HG02970 (cell line): Measurements from ENCODE around the gene CDO1.

ENCODE experiments used
- ATAC-seq: cut with Tn5 transposase; IDR thresholded peaks from one replicate; pipeline ENCODE4 v1.9.1; 2021; ENCODE audit warnings: mild to moderate bottlenecking, moderate library complexity, moderate number of reproducible peaks; ENCODE audit not compliant: unreplicated experiment, low FRiP score

Gene CDO1

DNA sequence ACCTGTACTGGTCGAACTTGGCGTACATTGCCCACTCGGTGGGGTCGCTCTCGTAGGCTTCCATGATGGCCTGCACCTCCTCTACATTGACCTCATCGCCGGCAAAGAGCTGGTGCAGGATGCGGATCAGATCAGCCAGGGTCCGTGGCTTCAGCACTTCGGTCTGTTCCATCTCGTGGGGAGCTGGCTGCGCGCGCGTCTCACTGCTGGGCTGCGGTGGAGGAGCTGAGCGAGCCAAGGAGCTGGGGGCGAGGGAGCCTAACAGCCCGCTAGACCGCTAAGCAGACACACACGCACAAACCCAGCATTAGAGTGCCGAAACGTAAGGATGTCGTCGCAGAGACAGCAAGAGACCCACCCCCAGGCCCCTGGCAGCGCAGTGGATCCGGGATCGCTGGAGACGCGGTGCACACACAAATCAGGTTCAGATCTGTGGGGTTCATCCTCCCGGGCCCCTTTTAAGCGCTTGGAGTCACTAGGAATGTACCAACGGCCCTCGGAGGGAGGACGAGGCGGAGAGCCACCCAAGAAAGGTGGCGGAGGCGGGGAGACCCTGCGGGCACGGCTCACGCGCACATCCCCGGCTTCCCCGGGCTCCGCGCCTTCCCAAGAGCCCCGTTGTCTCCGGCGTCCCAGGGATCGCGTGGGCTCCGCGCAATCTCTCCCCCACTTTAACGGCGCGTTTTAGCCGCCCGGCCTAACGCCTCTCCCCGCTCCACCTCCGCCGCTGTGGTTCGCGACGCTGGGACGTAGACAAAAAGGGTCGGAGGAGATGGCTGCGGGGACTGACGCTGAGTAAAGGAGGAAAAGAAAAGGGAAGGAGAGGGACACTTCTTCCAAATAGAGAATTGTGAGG is at the start of gene CDO1:
Gene CDO1, minus strand, starts transcription at position 434 of the 856 bp plus-strand sequence. Its CDS starts 262 bp downstream, at position 172.
- no peak for ATAC-seq

DNA sequence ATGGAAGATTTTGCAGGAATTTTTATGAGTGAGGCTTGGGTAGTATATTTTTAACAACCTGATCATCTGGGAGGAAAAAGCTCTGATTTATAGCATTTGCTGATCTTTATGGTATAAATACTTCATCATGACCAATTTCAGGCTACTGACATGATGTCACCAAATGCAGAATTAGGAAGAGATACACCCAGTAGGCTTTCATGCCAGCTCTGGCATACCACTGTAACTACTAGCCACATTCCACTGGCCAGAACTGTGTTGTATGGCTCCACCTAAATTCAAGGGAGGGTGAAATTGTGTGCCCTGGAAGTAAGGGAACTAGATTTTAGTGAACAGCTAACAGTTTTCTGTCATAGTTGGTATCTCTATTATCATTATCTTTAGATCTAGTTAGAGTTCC is 42.9 kb upstream of the CDO1 start:
- no peak for ATAC-seq

DNA sequence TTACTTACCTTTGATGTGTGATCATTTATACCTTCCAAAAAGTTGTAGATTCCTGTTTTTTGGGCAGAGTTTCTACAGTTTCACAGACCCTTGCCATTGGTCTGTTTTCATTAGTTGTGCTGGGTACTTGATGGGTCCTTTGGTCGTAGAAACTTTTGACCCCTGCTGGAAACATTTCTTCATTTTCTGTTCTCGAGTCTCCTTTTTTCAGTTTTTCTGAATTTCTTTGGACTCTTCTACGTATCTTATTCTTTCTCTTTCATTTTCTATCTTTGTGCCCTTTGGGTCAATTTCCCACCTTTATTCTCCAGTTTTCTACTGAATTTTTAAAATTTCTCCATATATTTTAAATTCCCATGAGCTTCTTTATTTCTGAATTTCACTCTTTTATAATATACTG is 41.9 kb upstream of the CDO1 start:
- ATAC-seq: no peak

DNA sequence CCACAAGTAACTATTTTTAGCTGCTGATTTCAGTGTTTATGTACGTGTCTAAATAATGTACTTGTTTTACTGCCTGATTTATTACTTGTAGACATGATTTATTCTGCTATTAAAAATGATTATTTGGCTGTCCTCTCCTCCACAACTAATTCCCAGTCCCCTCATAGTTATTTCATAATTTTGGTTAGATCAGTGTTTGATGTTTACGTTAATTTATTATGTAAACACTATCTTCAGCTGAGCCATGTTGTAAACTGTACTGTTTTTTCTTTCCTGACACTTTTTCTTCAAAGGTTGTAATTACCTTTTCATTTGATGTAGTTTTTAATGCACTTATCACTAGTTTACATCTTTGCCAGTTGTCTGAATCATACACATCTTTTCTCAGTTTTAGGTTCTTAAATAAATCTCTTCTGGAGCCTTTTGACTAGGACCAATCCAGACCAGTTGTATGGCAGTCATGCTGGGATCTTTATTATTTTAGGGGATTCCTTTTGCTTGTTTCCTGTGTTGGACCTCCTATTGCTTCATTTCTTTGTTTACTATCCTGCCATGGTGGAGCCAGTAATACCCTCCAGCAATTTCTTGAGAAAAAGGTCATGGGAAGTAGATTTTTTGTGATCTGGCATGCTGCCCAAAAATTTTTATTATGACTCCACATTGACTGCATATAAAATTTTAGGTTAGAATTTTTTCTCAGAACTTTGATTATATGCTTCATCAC is 41.3 kb upstream of the CDO1 start:
- no peak for ATAC-seq

DNA sequence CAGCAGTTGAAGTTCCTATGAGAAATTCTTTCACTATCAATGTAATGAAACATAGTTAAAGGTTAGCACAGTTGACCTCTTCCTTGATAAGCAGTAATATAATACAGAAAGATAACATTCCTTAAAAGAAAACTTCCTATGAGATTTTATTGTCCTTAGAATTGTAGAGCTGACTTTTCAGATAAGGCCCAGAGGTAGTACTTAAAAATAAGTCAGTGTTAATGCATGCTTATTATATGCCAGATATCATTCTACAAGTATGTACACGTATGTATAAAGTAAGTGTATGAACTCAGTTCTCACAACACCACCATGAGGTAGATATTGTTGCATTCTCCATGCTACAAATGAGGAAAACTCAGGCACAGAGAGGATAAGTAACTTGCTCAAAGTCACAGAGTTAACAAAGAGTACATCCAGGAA is 40.6 kb upstream of the CDO1 start:
- no peak for ATAC-seq

DNA sequence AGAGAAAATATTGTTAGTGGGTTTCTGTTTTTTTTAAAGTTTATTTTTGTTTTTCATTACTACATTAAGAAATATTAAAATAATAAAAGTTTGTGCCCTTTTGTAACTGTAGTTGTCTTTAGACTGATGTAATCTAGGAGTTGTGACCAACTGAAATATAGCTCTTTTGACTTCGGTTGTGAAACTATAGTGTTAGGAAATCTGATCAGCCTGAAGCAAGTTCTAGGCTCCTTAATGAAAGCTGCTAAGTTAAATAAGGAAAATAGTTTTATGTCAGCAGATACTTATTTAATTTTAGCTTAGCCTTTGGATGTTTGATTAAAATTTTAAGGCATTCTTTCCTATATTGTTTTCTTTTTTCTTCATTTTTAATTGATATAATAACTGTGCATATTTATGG is 39.5 kb upstream of the CDO1 start:
- no peak for ATAC-seq

DNA sequence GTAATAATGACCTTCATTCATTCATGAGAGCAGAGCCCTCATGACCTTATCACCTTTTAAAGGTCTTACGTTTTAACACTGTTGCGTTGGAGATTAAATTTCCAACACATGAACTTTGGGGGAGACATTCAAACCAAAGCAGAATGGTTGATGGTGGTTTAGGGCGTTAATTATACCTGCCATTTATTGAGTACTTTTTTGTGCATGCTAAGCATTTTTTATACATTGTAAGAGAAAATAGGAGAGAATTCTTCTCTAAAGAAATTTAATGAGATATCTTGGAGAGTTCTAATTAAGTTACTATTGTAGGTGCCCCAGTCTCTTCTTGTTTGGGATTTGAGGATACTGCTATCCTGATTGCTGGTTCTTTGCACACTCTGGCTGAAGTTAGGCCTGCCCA is 37.7 kb upstream of the CDO1 start:
- no peak for ATAC-seq

DNA sequence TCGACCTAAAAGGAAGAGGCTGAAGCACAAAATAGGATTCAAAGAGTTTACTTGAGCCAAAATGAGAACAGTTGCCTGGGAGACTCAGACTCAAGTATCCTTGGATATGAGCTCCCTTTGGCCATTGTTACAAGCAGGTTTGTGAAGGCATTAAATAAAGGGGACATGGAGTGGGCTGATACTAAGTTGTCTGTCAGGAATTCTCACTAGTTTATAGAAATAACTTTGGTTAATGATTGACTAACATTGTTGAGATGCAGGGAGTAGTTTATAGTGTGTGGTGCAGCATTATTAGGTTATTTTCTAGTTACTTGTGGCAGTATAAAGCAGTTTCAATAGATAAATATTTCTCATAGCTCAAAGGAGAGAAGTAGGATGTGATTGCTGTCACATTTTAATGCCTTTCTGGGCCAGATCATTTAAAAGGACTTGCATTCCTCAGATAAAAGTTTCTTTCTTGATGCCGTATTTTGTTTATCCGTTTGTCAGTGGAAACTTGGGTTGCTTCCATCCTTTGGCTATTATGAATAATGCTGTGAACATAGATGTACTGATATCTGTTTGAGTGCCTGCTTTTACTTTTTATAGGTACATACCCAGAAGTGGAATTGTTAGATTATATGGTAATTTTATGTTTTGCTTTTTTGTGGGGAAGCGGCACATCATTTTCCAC is 34.4 kb upstream of the CDO1 start:
- no peak for ATAC-seq

DNA sequence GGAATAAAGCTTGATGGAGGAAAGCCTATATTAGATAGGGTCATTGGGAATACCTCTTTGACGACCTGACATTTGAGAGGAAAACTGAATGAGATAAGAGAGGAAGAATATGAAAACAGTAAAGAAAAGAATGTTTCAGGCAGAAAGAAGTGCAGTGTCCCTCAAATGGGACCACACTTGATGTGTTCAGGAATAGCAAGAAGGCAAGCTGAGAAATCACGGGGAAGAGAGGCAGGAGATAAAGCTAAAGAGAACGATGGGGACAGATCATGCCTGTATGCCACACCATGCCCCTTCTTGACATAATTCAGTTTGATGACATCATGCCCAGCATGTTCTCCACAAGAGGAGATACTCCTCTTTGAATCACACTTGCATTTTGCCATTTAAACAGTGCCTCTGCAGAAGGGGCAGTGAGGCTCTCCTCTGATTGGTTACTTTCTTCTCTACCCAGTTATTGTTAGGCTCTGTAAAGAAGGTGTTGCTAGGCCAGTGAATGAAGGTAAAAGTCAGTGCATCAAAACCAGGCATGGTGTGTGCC is 32.9 kb upstream of the CDO1 start:
- no peak for ATAC-seq

DNA sequence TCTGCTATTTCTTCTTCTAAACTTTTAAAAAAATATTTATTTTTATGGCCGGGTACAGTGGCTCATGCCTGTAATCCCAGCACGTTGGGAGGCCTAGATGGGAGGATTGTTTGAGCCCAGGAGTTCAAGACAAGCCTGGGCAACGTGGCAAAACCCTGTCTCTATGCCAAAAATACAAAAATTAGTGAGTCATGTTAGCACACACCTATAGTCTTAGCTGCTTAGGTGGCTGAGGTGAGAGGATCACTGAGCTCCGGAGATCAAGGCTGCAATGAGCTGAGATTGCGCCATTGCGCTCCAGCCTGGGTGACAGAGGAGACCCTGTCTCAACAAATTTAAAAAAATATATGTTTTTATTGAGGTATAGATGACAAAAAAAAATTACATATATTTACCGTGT is 30.8 kb upstream of the CDO1 start:
- no peak for ATAC-seq

DNA sequence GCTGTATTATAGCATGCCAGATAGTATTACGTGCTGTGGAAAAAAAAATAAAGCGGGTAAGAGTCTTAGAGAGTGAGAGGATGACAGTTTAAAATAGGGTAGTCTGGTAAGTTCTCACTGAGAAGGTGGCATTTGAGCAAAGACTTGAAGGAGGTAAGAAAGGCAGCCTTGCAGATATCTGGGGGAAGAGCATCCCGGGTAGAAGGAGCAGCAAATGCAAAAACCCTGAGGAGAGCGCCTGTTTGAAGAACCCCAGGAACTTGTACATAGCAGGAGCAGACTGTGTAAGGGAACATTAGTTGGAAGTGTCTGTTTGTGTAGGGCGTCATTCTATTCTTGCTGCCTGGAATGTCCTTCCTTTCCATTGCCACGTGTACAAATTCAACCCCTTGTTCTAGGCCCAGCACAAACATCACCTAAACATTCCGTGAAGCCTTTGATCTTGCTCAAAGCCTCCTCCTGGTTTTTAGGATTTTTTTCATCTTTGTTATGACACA is 27.9 kb upstream of the CDO1 start:
- no peak for ATAC-seq

DNA sequence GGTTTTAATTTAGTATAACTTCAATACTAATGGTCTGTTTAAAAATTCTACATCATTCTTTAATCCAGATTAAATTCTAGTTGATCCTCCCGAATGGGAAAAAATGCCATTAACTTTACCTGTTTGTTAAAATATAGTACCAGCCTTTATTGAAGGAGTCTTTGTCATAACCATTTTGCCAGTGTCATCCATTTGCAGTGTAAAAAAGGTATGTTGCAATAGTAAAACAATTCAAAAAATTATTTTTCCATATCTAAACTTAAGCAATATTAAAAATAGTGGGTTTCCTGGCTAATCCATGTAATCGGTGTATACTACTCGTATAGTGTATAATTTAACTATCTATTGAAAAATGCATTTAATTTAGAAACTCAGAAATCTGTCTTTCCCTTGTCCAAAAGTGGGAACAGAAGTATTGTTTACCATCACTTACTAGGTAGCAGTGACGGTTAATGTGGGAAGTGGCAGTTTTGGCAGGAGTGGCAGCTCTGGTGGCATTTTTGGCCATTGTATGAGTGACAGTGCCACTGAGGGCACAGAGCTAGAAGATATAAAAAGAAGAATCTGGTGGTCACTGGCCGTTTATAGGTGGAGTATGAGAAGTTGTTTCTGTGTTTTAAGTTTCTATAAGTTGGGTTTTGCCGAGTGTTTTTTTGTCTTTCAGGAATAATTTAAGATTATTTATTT is 27.1 kb upstream of the CDO1 start:
- no peak for ATAC-seq

DNA sequence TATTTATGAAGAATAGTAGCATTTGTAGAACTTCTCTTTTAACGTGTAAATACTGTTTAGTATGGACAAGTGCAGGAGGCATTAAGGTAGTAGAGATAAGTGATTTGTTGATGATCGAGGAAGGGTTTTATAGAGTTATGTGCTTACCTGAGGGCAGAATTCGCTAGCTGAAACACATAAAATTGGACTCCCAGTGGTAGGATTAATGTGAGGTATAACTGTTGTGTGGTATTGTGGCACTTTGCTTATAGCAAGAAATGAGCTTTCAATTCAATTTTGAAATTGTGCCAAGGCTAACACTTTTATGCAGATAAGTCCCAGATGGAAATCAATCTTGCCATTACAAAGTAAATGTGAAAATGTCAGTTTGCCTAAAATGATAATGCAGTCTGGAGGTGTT is 26.5 kb upstream of the CDO1 start:
- ATAC-seq: no peak

DNA sequence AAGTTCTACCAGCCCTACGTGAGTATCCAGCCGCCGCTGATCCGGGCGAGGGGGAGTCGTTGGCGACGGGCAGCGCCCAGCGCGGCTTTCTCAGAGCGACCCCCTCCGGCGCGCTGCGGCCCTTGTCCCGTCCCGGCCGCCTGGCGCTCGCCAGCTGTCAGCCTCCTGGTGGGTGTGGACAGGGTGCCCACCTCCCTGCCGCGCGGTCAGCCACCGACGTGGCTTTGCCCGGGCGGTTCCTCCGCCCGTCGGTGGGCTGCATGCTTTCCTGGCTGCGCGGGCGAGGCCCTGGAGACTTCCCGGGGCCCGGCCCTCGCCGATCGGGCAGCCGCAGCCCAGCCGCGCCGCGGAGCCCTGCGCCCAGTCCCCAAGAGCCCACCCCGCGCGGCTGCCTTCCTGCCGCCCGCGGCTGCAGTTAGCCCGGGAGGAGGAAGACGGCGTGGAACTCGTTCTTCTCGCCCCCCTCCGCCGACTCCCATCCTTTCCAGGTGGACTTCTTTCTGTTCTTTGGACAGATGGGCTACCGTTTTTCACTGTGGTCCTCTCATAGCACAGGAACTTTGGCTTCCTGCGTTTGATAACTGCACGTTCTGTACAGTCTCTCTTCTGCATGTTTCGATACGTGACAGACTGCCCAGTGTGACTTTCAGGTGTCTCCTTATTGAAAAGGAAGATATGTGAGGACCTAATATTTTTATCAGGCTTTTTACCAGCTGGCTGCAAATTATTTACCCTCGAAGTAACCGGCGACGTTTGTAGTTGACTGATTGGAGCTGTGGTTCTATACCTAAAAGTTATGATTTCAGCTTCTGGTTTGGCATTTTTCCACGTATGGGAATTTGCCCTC is 25.9 kb upstream of the CDO1 start:
- peak; percentile 42 for ATAC-seq

DNA sequence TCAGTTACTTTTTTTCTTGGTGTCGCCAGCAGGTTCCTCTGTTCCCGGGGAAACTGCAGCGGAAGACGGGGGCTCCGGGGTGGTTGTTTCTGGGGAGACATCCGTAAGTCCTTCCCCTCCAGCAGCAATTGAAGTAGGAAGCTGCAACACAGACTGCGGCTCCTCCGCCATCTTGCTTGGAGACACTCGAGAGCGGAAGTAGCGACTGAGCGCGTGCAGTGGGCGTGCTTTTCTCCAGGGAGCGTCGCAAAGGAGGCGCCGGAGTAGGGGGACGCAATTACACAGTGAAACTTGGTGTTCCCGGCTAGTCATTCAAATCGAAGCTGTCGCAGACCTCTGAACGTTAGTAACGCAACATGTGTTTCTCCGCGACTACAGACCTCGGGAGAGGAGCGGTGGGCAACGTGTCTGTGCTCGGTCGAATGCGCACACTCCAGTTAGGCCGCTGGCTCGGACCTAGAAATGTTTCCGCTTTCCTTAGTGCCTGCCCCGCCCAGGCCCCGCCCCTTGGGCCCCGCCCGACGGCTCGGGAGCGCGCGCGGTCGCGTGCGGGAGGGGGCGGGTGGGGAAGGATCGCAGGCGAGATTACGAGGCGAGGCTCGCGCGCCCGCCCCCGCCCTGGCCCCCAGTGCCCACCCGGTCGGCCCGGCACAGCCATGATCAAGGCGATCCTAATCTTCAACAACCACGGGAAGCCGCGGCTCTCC is 25.1 kb upstream of the CDO1 start, which contains the start of the genes AP3S1 and ATG12:
Gene AP3S1, plus strand, starts transcription at position 554 of the 707 bp plus-strand sequence. Its CDS starts 103 bp downstream, at position 657.
Gene ATG12, minus strand, starts transcription at position 184 of the 707 bp plus-strand sequence. Its CDS starts 13 bp downstream, at position 171.
- peak; percentile 81 for ATAC-seq

DNA sequence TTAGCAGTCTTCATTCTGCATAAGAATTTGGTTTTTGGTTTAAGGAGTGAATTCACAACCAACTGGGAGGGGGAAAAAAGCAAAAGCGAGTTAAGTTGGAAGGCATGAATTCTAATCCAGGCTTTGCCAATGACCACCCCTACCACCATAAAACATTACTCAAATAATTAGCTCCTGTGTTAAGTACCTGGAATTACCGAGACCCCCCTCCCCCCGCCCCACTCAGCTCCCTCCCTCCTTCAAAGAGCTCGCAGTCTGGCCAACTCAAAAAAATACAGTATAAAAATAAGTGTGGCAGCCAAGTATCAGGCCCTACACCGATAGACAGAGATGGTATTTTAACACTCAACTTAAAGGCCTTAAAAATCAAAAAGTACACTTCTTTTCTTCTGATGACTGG is 24.4 kb upstream of the CDO1 start:
- no peak for ATAC-seq

DNA sequence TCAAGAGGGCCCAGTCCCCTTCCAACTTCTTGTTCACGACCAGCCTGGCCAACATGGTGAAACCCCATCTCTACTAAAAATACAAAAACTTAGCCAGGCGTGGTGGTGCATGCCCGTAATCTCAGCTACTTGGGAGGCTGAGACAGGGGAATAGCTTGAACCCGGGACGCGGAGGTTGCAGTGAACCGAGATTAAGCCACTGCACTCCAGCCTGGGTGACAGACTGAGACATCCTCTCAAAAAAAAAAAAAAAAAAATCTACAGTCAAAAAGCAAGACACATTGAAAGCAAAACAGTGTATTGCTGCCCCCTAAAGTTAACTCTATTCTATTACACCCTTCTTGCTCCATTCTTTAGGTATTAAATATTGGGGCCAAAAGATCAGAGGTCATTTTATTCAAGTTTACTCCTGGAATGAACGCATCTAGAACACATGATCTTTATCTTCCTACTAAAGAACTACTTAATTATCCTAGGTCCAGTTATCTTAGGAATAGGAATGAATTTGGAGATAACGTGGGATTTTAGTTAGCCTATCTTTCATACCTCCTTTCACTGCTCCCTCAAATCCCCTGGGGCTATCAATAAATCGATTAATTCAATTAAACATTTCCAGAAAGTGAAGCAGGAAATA is 22.5 kb upstream of the CDO1 start:
- no peak for ATAC-seq

DNA sequence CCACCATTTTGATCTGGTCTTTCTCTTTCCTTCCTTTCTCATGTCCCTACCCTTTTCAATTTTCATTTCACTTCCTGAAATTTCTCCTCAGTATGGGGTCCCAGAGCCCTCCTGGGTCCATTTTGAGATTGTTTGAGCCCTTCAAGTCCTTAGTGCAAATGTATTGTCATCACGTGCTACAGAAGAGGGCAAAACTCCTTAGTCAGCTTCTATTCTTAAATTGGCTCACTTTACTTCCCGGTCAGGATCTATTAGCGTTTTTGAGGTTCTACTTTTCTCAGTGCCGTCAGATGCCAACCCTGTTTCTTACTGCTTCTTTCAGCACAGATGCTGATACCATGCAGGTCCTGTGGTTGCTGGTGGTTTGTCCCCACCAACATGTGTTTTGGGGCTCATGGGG is 19.0 kb upstream of the CDO1 start:
- no peak for ATAC-seq
